Neural cell (in vitro differentiated cells): ENCODE measurements around the gene RASL10A. TPM values are rescaled to one million over a fixed set of nuclear protein-coding genes. Genes with fewer than 3 reads are reported as not detected.

Experiments
- H2AFZ ChIP-seq: fragments of 200-600, 300-800 bp; sonication (generic), shearing (Covaris generic); 2 replicates; pipeline ENCODE4 v1.6.0; 2014; ENCODE audit warnings: low read depth, mild to moderate bottlenecking, antibody characterized with exemption, low read length, moderate library complexity
- H3F3A ChIP-seq: fragments of 200-600 bp; shearing (Covaris generic); 2 replicates; pipeline ENCODE4 v1.6.1; 2016; ENCODE audit warnings: mild to moderate bottlenecking, moderate library complexity, mixed read lengths, antibody characterized with exemption, low read length; ENCODE audit not compliant: insufficient read depth, poor library complexity, severe bottlenecking
- H3K27ac ChIP-seq: fragments of 200-600, 300-800 bp; sonication (generic), shearing (Covaris generic); 2 replicates; pipeline ENCODE4 v1.5.1; 2014; ENCODE audit warnings: mild to moderate bottlenecking, low read length, moderate library complexity
- H3K27me3 ChIP-seq: fragments of 300-800, 200-600 bp; sonication (generic), shearing (Covaris generic); 2 replicates; pipeline ENCODE4 v1.6.0; 2014; ENCODE audit warnings: mild to moderate bottlenecking, low read depth, low read length, moderate library complexity; ENCODE audit not compliant: insufficient read depth
- H3K36me3 ChIP-seq: fragments of 300-800, 200-600 bp; sonication (generic), shearing (Covaris generic); 2 replicates; pipeline ENCODE4 v1.5.1; 2014; ENCODE audit warnings: mild to moderate bottlenecking, antibody characterized with exemption, low read length, moderate library complexity; ENCODE audit not compliant: insufficient read depth
- H3K4me2 ChIP-seq: fragments of 300-800, 200-600 bp; sonication (generic), shearing (Covaris generic); 2 replicates; pipeline ENCODE4 v1.6.0; 2014; ENCODE audit warnings: mild to moderate bottlenecking, low read length
- H3K4me3 ChIP-seq: fragments of 300-800, 200-600 bp; sonication (generic), shearing (Covaris generic); 2 replicates; pipeline ENCODE4 v1.5.1; 2014; ENCODE audit warnings: mild to moderate bottlenecking, low read length, moderate library complexity
- H3K79me2 ChIP-seq: fragments of 200-600 bp; shearing (Covaris generic); replicated peaks from 2 replicates; pipeline ENCODE4 v1.6.0; 2014; ENCODE audit warnings: mild to moderate bottlenecking, low read length, moderate library complexity; ENCODE audit not compliant: insufficient read depth
- H3K9ac ChIP-seq: fragments of 300-800, 200-600 bp; sonication (generic), shearing (Covaris generic); 2 replicates; pipeline ENCODE4 v1.6.1; 2016; ENCODE audit warnings: mild to moderate bottlenecking, low read length, mixed read lengths
- H3K9me2 ChIP-seq: fragments of 200-600 bp; shearing (Covaris generic); 2 replicates; pipeline ENCODE4 v1.6.1; 2016; ENCODE audit warnings: mild to moderate bottlenecking, low read length, mixed read lengths; ENCODE audit not compliant: insufficient read depth
- H3K9me3 ChIP-seq: fragments of 200-600, 300-800 bp; sonication (generic), shearing (Covaris generic); 2 replicates; pipeline ENCODE4 v1.6.1; 2016; ENCODE audit warnings: mild to moderate bottlenecking, mixed run types, low read length, moderate library complexity, mixed read lengths
- H4K20me1 ChIP-seq: fragments of 200-600 bp; shearing (Covaris generic); 2 replicates; pipeline ENCODE4 v1.6.1; 2016; ENCODE audit warnings: mild to moderate bottlenecking, mixed run types; ENCODE audit not compliant: insufficient read depth
- CTCF ChIP-seq: fragments of 450-650 bp; IDR thresholded peaks from 2 replicates; pipeline ENCODE4 v1.5.1; 2014; ENCODE audit warnings: antibody characterized with exemption, mild to moderate bottlenecking, moderate library complexity; ENCODE audit not compliant: poor library complexity, severe bottlenecking
- EP300 ChIP-seq: fragments of 450-650 bp; conservative IDR thresholded peaks from 2 replicates; pipeline ENCODE4 v1.6.1; 2014; ENCODE audit warnings: antibody characterized with exemption, mild to moderate bottlenecking, moderate library complexity; ENCODE audit not compliant: poor library complexity, severe bottlenecking
- EZH2 ChIP-seq: fragments of 200-600, 300-800 bp; shearing (Covaris generic), sonication (generic); IDR thresholded peaks from 2 replicates; pipeline ENCODE4 v1.6.1; 2014; ENCODE audit warnings: antibody characterized with exemption, low read length, borderline replicate concordance, mild to moderate bottlenecking; ENCODE audit not compliant: insufficient read depth, poor library complexity, severe bottlenecking
- MXI1 ChIP-seq: fragments of 450-650 bp; conservative IDR thresholded peaks from 2 replicates; pipeline ENCODE4 v1.6.1; 2014; ENCODE audit warnings: antibody characterized with exemption, mild to moderate bottlenecking; ENCODE audit not compliant: poor library complexity, severe bottlenecking
- POLR2AphosphoS5 ChIP-seq: IDR thresholded peaks from 2 replicates; pipeline ENCODE4 v1.6.1; 2012
- RAD21 ChIP-seq: fragments of 450-650 bp; conservative IDR thresholded peaks from 2 replicates; pipeline ENCODE4 v1.6.1; 2014; ENCODE audit warnings: antibody characterized with exemption, mild to moderate bottlenecking, moderate library complexity
- REST ChIP-seq: IDR thresholded peaks from 2 replicates; pipeline ENCODE4 v1.6.1; 2012; ENCODE audit warnings: borderline replicate concordance
- SMC3 ChIP-seq: fragments of 450-650 bp; conservative IDR thresholded peaks from 2 replicates; pipeline ENCODE4 v1.6.1; 2014; ENCODE audit warnings: antibody characterized with exemption, mild to moderate bottlenecking, moderate library complexity; ENCODE audit not compliant: poor library complexity
- TAF1 ChIP-seq: IDR thresholded peaks from 2 replicates; pipeline ENCODE4 v1.6.1; 2012; ENCODE audit warnings: low read depth
- polyA plus RNA-seq: library from polyadenylated mRNA; depleted of rRNA; stranded (reverse); fragments of >200 nt; gene quantifications from 2 replicates; pipeline ENCODE4 v1.2.3, GENCODE V29; 2014

The RASL10A gene
- polyA plus RNA-seq, 1 donor from 2014 or later = 3.0 TPM

GRCh38 chr22:29327089-29327764 is 11.7 kb upstream of the RASL10A start:
- no peak overlapping the region for H3K4me3 ChIP-seq
- H3K27ac ChIP-seq = no peak overlapping the region
- no peak overlapping the region for H3K4me2 ChIP-seq
- H3K9me2 ChIP-seq = no peaks in the 10 kb centered on the region
- no peaks in the 10 kb centered on the region for H3K27me3 ChIP-seq
- H3K9ac ChIP-seq = no peak overlapping the region
- H2AFZ ChIP-seq = no peak overlapping the region
- H4K20me1 ChIP-seq = no peaks in the 10 kb centered on the region
- H3K36me3 ChIP-seq = no peaks in the 10 kb centered on the region
- no peaks in the 10 kb centered on the region for H3F3A ChIP-seq
- no peaks in the 10 kb centered on the region for H3K9me3 ChIP-seq
- no peak for TF ChIP-seq TAF1
- no peak for TF ChIP-seq RAD21
- no peak for TF ChIP-seq CTCF
- TF ChIP-seq EP300 = no peak
- TF ChIP-seq REST = no peak
- TF ChIP-seq POLR2AphosphoS5 = no peak
- no peak for TF ChIP-seq MXI1
- no peak for TF ChIP-seq EZH2
- TF ChIP-seq SMC3 = no peak
- no peaks in the 10 kb centered on the region for H3K79me2 ChIP-seq

- TF ChIP-seq SMC3 = no peak
- TF ChIP-seq EZH2 = no peak
- no peak for TF ChIP-seq CTCF
- no peak for TF ChIP-seq MXI1
- TF ChIP-seq RAD21 = no peak
- Histone ChIP-seq H3K4me3 (no peak overlapping the region), H3K27me3 (no peaks in the 10 kb centered on the region), H3K9me3 (no peaks in the 10 kb centered on the region), H3K4me2 (no peak overlapping the region), H3K9me2 (no peaks in the 10 kb centered on the region), H2AFZ (no peak overlapping the region), H3K9ac (no peak overlapping the region), H3F3A (no peaks in the 10 kb centered on the region), H3K27ac (no peak overlapping the region), H3K79me2 (no peaks in the 10 kb centered on the region), H4K20me1 (no peaks in the 10 kb centered on the region), H3K36me3 (no peaks in the 10 kb centered on the region)
Measured at GRCh38 chr22:29326481-29326880, 11.0 kb upstream of the RASL10A start.
